HepG2 (cell line): ENCODE results near the gene LYZL6. TPM values are rescaled to one million over a fixed set of nuclear protein-coding genes. Genes with fewer than 3 reads are reported as not detected.

Experiments used
- ATAC-seq: fragments of 200-7000 bp; cut with Tn5 transposase; 3 replicates; pipeline ENCODE4 v1.9.1; 2020; ENCODE audit warnings: mild to moderate bottlenecking, moderate library complexity
- BruUV-seq: library from RNA; stranded (reverse); fragments of 400-500 nt; replicated peaks from 2 replicates; lab custom pipeline; 2021; lab: Mats Ljungman, UMichigan
- CTCF ChIA-PET: fragments of 300-600 bp; formaldehyde crosslinking; extraction: SDS; loops from one replicate; lab custom pipeline; 2021; ENCODE audit warnings: low total read pairs, inconsistent platforms, low intra/inter-chr PET ratio; lab: Yijun Ruan, JAX
- POLR2A ChIA-PET: fragments of 350-600 bp; sonication (Branson Sonifier 250); formaldehyde crosslinking; loops from one replicate; lab custom pipeline; 2020; ENCODE audit warnings: antibody characterized with exemption, inconsistent platforms; lab: Yijun Ruan, JAX
- DNase-seq: peaks from one replicate; pipeline ENCODE4 v3.0.0-alpha.2; 2015; ENCODE audit warnings: low spot score
- FAIRE-seq: peaks from 3 replicates; lab custom pipeline; 2011; peaks lifted over from hg19 to GRCh38; lab: Jason Lieb, UNC
- H2AFZ ChIP-seq: one replicate; pipeline ENCODE4 v1.6.1; 2011; ENCODE audit warnings: low read length, inconsistent platforms
- H3K27ac ChIP-seq: fragments of 300-600 bp; 3 replicates; pipeline ENCODE4 v1.8.0; 2011; ENCODE audit warnings: mixed run types, mild to moderate bottlenecking, mixed read lengths, low read length, inconsistent platforms; ENCODE audit not compliant: insufficient read depth; ENCODE audit errors: extremely low read length
- H3K27me3 ChIP-seq, 2 experiments: fragments of 200-600 bp in 1 of 2; 2 replicates in 1 of 2; 3 replicates in 1 of 2; pipeline versions ENCODE4 v1.6.0 to v1.8.0; 2011; ENCODE audit warnings: low read length in 2 of 2, mild to moderate bottlenecking in 2 of 2, moderate library complexity in 2 of 2, inconsistent platforms in 1 of 2; ENCODE audit not compliant: insufficient read depth in 2 of 2, control insufficient read depth in 1 of 2
- H3K36me3 ChIP-seq, 2 experiments: fragments of 200-600 bp in 1 of 2; replicated peaks in 1 of 2; 2 replicates in 1 of 2; 3 replicates in 1 of 2; pipeline versions ENCODE4 v1.5.1 to v1.8.0; 2011; ENCODE audit warnings: low read length in 2 of 2, inconsistent platforms in 1 of 2; ENCODE audit not compliant: insufficient read depth in 2 of 2, control insufficient read depth in 1 of 2
- H3K4me1 ChIP-seq: 2 replicates; pipeline ENCODE4 v1.5.1; 2012; ENCODE audit warnings: low read length, inconsistent platforms; ENCODE audit not compliant: insufficient read depth
- H3K4me2 ChIP-seq: 2 replicates; pipeline ENCODE4 v1.6.0; 2011; ENCODE audit warnings: low read depth, low read length, inconsistent platforms
- H3K4me3 ChIP-seq, 3 experiments: fragments of 200-600 bp in 1 of 3; sonication (generic), shearing (Covaris generic) in 1 of 3; replicated peaks in 1 of 3; 2 replicates each; pipeline ENCODE4 v1.5.1; 2011 to 2016; ENCODE audit warnings: low read length in 3 of 3, inconsistent platforms in 2 of 3, low read depth in 2 of 3, mild to moderate bottlenecking in 2 of 3, control low read depth in 1 of 3, mixed read lengths in 1 of 3; ENCODE audit not compliant: insufficient read depth in 1 of 3
- H3K79me2 ChIP-seq: one replicate; pipeline ENCODE4 v1.6.1; 2011; ENCODE audit warnings: low read length, inconsistent platforms; ENCODE audit not compliant: insufficient read depth
- H3K9ac ChIP-seq: 2 replicates; pipeline ENCODE4 v1.6.0; 2011; ENCODE audit warnings: mild to moderate bottlenecking, low read depth, low read length, inconsistent platforms; ENCODE audit not compliant: insufficient read depth
- H3K9me3 ChIP-seq: 2 replicates; pipeline ENCODE4 v1.5.1; 2012; ENCODE audit warnings: mild to moderate bottlenecking, low read length
- H4K20me1 ChIP-seq: 2 replicates; pipeline ENCODE4 v1.6.0; 2011; ENCODE audit warnings: inconsistent platforms, mild to moderate bottlenecking, low read length, moderate library complexity; ENCODE audit not compliant: insufficient read depth
- CCDC6 ChIP-seq: sonication (generic); formaldehyde crosslinking; IDR thresholded peaks from 2 replicates; pipeline ENCODE4 v1.8.1; 2022; ENCODE audit warnings: mild to moderate bottlenecking, missing genetic modification reagents, moderate library complexity
- GTF2F1 ChIP-seq: fragments of 150-350 bp; IDR thresholded peaks from 2 replicates; pipeline ENCODE4 v1.6.1; 2014; ENCODE audit warnings: low read length
- HMG20B ChIP-seq: conservative IDR thresholded peaks from 2 replicates; pipeline ENCODE4 v1.6.1; 2016; ENCODE audit warnings: missing genetic modification reagents, missing compliant biosample characterization
- HOXA9 ChIP-seq: sonication (generic); formaldehyde crosslinking; IDR thresholded peaks from 2 replicates; pipeline ENCODE4 v1.8.1; 2022; ENCODE audit warnings: missing genetic modification reagents, mild to moderate bottlenecking, moderate library complexity, borderline replicate concordance
- KAT8 ChIP-seq: IDR thresholded peaks from 2 replicates; pipeline ENCODE4 v1.6.1; 2016; ENCODE audit warnings: missing genetic modification reagents, missing compliant biosample characterization
- PCBP2 ChIP-seq: fragments of 200-400 bp; formaldehyde crosslinking; optimal IDR thresholded peaks from 2 replicates; pipeline ENCODE3; 2018; ENCODE audit warnings: low read length, low read depth; ENCODE audit not compliant: poor library complexity, severe bottlenecking
- REL ChIP-seq: sonication (generic); formaldehyde crosslinking; conservative IDR thresholded peaks from 2 replicates; pipeline ENCODE4 v1.8.0; 2022; ENCODE audit warnings: mild to moderate bottlenecking, missing genetic modification reagents, moderate library complexity
- RXRA ChIP-seq: sonication (generic); formaldehyde crosslinking; IDR thresholded peaks from 2 replicates; pipeline ENCODE4 v1.5.1; 2020; ENCODE audit warnings: missing genetic modification reagents
- ZFAT ChIP-seq: sonication (generic); formaldehyde crosslinking; conservative IDR thresholded peaks from 2 replicates; pipeline ENCODE4 v1.8.1; 2023; ENCODE audit warnings: missing genetic modification reagents, inconsistent platforms
- ZNF253 ChIP-seq: sonication (generic); formaldehyde crosslinking; IDR thresholded peaks from 2 replicates; pipeline ENCODE4 v1.8.0; 2022; ENCODE audit warnings: mild to moderate bottlenecking, missing genetic modification reagents, borderline replicate concordance
- ZNF451 ChIP-seq: sonication (generic); formaldehyde crosslinking; IDR thresholded peaks from 2 replicates; pipeline ENCODE4 v1.5.0; 2020; ENCODE audit warnings: mild to moderate bottlenecking, missing genetic modification reagents
- ZNF747 ChIP-seq: sonication (generic); formaldehyde crosslinking; IDR thresholded peaks from 2 replicates; pipeline ENCODE4 v1.8.1; 2023; ENCODE audit warnings: missing genetic modification reagents, mild to moderate bottlenecking, borderline replicate concordance
- WGBS: methylation state at CpG from one replicate; pipeline ENCODE4 v1.1.6; 2017; ENCODE audit warnings: low lambda C conversion rate; 5-methylcytosine and 5-hydroxymethylcytosine counted together
- in situ Hi-C: cut with HindIII; loops from 2 replicates; pipeline ENCODE4 v1.10.0; 2017; ENCODE audit warnings: low pct_unique_long_range_greater_than_20kb; ENCODE audit not compliant: extremely low pct_ligation_motif_present
- intact Hi-C: fragments of 100-400 bp; cut with micrococcal nuclease; formaldehyde crosslinking; loops from one replicate; pipeline ENCODE4 v1.10.0; 2022; ENCODE audit not compliant: unreplicated experiment
- polyA plus RNA-seq, 8 experiments: library from polyadenylated mRNA; depleted of rRNA in 3 of 8; stranded (reverse) in 7 of 8; unstranded in 1 of 8; fragments of >200 nt; fragmentation: Illumina TruSeq in 4 of 8; extraction: Trizol in 4 of 8; gene quantifications; 2 replicates each; pipeline versions ENCODE4 v1.2.1 to v1.2.3, GENCODE V29; 2011 to 2016; ENCODE audit warnings: low read depth in 4 of 8, missing spikeins in 1 of 8, mixed read lengths in 1 of 8; ENCODE audit not compliant: insufficient read depth in 1 of 8
- total RNA-seq, 5 experiments: library from RNA; depleted of rRNA; stranded (reverse); fragments of >200 nt; fragmentation: Illumina TruSeq; extraction: Trizol; gene quantifications; 2 replicates each; pipeline ENCODE4 v1.2.3, GENCODE V29; 2016; ENCODE audit warnings: low read depth in 1 of 5
- TF ChIP-seq, protein P1 (sequence below): sonication (generic); formaldehyde crosslinking; IDR thresholded peaks from 2 replicates; pipeline ENCODE4 v1.8.1; 2023; ENCODE audit warnings: mild to moderate bottlenecking, inconsistent platforms, moderate library complexity, missing genetic modification reagents, borderline replicate concordance
- TF ChIP-seq, protein P2 (sequence below): sonication (generic); formaldehyde crosslinking; IDR thresholded peaks from 2 replicates; pipeline ENCODE4 v1.4.0; 2020; ENCODE audit warnings: missing genetic modification reagents, borderline replicate concordance

LYZL6 gene
- total and polyA plus RNA-seq, 2 of the 13 experiments (the other 11 are each of a cell fraction or from before 2014, with no cell fraction given), result not detected

DNA sequence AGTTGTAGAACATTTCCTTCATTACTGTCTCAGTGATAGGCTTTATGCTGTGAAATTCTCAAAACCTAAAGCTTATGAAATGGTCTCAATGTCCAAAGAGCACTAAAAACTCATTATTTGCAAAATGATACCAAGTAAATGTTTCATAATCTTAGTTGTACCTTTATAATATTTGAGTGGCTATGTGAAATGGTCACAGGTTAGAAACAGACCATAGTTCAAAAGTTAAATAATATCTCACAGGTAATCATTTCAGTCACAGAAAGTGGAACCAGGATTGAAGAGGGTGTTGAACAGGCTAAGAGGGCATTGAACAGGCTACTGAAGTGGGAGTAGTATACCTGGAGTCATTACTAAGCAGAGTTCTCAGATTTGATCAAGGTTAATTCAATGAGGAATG lies 15.8 kb downstream of the LYZL6 start:
- H3K4me3 ChIP-seq, result no peak overlapping the region
- H3K9me3 ChIP-seq, result no peaks in the 10 kb centered on the region
- POLR2A ChIA-PET, result no interaction called here
- DNase-seq, result no peak
- no TSS peak for BruUV-seq
- in situ Hi-C loops (no loop called here), intact Hi-C loops (no loop called here)
- no peak overlapping the region for H3K4me2 ChIP-seq
- no peak for ATAC-seq
- CTCF ChIA-PET, result no interaction called here
- no peaks in the 10 kb centered on the region for H3K79me2 ChIP-seq
- H4K20me1 ChIP-seq, result no peaks in the 10 kb centered on the region
- peaks cover 0 to 6% of the 10 kb centered on the region in 2 experiments; a peak in 1 of 5 replicates for H3K27me3 ChIP-seq
- H3K27ac ChIP-seq, result no peak overlapping the region
- H2AFZ ChIP-seq, result no peak overlapping the region
- no peak overlapping the region for H3K9ac ChIP-seq
- no peak for TF ChIP-seq GTF2F1
- TF ChIP-seq, protein P1, sequence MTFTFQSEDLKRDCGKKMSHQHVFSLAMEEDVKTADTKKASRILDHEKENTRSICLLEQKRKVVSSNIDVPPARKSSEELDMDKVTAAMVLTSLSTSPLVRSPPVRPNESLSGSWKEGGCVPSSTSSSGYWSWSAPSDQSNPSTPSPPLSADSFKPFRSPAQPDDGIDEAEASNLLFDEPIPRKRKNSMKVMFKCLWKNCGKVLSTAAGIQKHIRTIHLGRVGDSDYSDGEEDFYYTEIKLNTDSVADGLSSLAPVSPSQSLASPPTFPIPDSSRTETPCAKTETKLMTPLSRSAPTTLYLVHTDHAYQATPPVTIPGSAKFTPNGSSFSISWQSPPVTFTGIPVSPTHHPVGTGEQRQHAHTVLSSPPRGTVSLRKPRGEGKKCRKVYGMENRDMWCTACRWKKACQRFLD (CRISPR knock-in tag), result no peak
- no peaks in the 10 kb centered on the region for H3K36me3 ChIP-seq
- no peak for FAIRE-seq
- no peaks in the 10 kb centered on the region for H3K4me1 ChIP-seq

DNA sequence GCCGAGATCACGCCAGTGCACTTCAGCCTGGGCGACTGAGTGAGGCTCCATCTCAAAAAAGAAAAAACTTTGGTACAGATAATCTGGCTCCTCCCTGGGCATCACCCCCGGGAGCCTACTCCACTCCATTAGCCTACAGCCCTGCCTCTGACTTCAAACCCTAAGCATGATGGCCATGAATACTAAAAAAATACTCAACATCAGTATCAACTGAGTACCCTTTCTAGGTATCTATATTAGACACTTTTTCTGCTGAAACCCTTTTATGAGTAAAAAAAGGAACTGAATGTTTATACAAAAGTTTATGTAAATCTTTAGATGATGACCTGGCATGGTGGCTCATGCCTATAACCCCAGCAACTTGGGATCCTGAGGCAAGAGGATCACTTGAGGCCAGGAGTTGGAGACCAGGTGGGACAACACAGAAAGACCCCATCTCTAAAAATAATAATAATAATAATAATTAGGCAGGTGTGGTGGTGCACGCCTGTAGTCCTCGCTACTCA lies 19.9 kb downstream of the LYZL6 start:
- 85% methylated on average over 3 of the region's 6 CpGs for WGBS
- ChIA-PET CTCF (no interaction called here), POLR2A (no interaction called here)
- H3K4me2 ChIP-seq, result no peak overlapping the region
- no peak overlapping the region for H3K27ac ChIP-seq
- BruUV-seq, result no TSS peak
- FAIRE-seq (no peak), DNase-seq (no peak), ATAC-seq (no peak)
- in situ Hi-C loops (no loop called here), intact Hi-C loops (no loop called here)
- H3K79me2 ChIP-seq, result no peaks in the 10 kb centered on the region
- H4K20me1 ChIP-seq, result no peaks in the 10 kb centered on the region
- no peaks in the 10 kb centered on the region for H3K9me3 ChIP-seq
- no peaks in the 10 kb centered on the region for H3K36me3 ChIP-seq
- no peak overlapping the region for H3K4me3 ChIP-seq
- no peak overlapping the region for H2AFZ ChIP-seq
- no peaks in the 10 kb centered on the region for H3K27me3 ChIP-seq
- H3K4me1 ChIP-seq, result no peaks in the 10 kb centered on the region
- no peak overlapping the region for H3K9ac ChIP-seq
- TF ChIP-seq, protein P2, sequence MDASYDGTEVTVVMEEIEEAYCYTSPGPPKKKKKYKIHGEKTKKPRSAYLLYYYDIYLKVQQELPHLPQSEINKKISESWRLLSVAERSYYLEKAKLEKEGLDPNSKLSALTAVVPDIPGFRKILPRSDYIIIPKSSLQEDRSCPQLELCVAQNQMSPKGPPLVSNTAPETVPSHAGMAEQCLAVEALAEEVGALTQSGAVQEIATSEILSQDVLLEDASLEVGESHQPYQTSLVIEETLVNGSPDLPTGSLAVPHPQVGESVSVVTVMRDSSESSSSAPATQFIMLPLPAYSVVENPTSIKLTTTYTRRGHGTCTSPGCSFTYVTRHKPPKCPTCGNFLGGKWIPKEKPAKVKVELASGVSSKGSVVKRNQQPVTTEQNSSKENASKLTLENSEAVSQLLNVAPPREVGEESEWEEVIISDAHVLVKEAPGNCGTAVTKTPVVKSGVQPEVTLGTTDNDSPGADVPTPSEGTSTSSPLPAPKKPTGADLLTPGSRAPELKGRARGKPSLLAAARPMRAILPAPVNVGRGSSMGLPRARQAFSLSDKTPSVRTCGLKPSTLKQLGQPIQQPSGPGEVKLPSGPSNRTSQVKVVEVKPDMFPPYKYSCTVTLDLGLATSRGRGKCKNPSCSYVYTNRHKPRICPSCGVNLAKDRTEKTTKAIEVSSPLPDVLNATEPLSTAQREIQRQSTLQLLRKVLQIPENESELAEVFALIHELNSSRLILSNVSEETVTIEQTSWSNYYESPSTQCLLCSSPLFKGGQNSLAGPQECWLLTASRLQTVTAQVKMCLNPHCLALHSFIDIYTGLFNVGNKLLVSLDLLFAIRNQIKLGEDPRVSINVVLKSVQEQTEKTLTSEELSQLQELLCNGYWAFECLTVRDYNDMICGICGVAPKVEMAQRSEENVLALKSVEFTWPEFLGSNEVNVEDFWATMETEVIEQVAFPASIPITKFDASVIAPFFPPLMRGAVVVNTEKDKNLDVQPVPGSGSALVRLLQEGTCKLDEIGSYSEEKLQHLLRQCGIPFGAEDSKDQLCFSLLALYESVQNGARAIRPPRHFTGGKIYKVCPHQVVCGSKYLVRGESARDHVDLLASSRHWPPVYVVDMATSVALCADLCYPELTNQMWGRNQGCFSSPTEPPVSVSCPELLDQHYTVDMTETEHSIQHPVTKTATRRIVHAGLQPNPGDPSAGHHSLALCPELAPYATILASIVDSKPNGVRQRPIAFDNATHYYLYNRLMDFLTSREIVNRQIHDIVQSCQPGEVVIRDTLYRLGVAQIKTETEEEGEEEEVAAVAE (CRISPR knock-in tag), result no peak
- TF ChIP-seq RXRA, result no peak
- no peak for TF ChIP-seq REL (CRISPR knock-in tag)
- no peak for TF ChIP-seq HOXA9
- no peak for TF ChIP-seq ZNF451 (CRISPR knock-in tag)
- no peak for TF ChIP-seq ZFAT (CRISPR knock-in tag)
- TF ChIP-seq HMG20B (CRISPR knock-in tag), result no peak
- no peak for TF ChIP-seq KAT8
- TF ChIP-seq ZNF747 (CRISPR knock-in tag), result no peak
- TF ChIP-seq PCBP2, result no peak
- no peak for TF ChIP-seq ZNF253 (CRISPR knock-in tag)
- no peak for TF ChIP-seq CCDC6
